ENCODE data around the gene GFRA3. TPM values are rescaled to one million over a fixed set of nuclear protein-coding genes. Genes with fewer than 3 reads are reported as not detected.
A peak's percentile ranks its signal among the peaks of the same experiment; 100 is the strongest.

GFRA3 gene
- total RNA-seq, 6 experiments from 2014 or later: 0.17 TPM; not detected in 5

DNA sequence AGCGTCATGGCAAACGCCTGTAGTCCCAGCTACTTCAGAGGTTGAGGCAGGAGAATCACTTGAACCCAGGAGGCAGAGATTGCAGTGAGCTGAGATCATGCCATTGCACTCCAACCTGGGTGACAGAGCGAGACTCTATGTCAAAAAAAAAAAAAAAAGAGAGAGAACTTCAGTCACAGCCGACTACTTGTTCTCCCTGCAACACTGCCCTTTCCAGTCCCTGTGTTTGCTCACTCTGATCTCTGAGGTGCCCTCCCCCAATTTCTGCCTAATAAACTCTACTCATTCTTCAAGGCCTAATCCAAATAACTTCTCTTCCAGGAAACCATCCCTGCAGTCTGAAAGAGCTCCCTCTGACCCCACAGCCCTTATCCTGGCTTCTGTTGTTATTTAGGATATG, 28.1 kb downstream of the GFRA3 start:
- Histone ChIP-seq H3K4me1 (peaks cover 0 to 11% (median 2%) of the 10 kb centered on the region in 4 donors), H3K4me3 (no peak overlapping the region), H3K36me3 (no peaks in the 10 kb centered on the region), H3K27ac (no peak overlapping the region), H3K9me3 (no peaks in the 10 kb centered on the region), H3K27me3 (no peaks in the 10 kb centered on the region)
- ATAC-seq (no peak), DNase-seq (no peak)
- no peak for TF ChIP-seq POLR2A (IDR thresholded peaks at IDR 0.05)
- TF ChIP-seq, protein P1, sequence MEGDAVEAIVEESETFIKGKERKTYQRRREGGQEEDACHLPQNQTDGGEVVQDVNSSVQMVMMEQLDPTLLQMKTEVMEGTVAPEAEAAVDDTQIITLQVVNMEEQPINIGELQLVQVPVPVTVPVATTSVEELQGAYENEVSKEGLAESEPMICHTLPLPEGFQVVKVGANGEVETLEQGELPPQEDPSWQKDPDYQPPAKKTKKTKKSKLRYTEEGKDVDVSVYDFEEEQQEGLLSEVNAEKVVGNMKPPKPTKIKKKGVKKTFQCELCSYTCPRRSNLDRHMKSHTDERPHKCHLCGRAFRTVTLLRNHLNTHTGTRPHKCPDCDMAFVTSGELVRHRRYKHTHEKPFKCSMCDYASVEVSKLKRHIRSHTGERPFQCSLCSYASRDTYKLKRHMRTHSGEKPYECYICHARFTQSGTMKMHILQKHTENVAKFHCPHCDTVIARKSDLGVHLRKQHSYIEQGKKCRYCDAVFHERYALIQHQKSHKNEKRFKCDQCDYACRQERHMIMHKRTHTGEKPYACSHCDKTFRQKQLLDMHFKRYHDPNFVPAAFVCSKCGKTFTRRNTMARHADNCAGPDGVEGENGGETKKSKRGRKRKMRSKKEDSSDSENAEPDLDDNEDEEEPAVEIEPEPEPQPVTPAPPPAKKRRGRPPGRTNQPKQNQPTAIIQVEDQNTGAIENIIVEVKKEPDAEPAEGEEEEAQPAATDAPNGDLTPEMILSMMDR (IDR thresholded peaks at IDR 0.05): no peak
- WGBS (ENCODE audit: insufficient coverage, low coverage, low lambda C conversion rate, missing lambda C conversion rate): 93% methylated on average over 3 of the region's 4 CpGs
- intact Hi-C loops (cut with DNase I): no loop called here

DNA sequence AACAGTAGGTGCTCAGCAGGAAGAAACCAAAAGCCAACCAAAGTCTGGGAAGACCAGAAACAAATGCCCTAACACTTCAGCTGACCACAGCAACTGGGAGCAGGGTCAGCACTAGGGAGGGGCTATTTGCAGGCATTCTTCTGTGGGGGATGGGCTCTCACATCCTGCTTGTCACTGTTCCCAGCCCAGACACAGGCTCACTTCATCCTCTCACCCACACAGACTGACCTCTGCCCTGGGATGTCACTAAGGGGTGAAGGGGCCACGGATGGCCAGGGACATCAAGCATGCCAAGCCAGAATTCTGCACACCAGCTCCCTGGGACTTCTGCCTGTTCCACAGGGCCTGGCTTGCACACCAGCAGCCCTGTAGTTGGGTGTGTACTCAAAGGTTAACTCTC, 28.7 kb downstream of the GFRA3 start:
- no peaks in the 10 kb centered on the region for H3K9me3 ChIP-seq
- WGBS (ENCODE audit: insufficient coverage, low coverage, low lambda C conversion rate, missing lambda C conversion rate): 0% methylated on average over 1 of the region's 1 CpG
- H3K27ac ChIP-seq: no peak overlapping the region
- no peaks in the 10 kb centered on the region for H3K27me3 ChIP-seq
- intact Hi-C loops (cut with DNase I): no loop called here
- no peaks in the 10 kb centered on the region for H3K36me3 ChIP-seq
- TF ChIP-seq POLR2A (IDR thresholded peaks at IDR 0.05): no peak
- TF ChIP-seq, protein P1 (IDR thresholded peaks at IDR 0.05): no peak
- ATAC-seq (peak in 2 of 4 donors; percentile 6 to 56), DNase-seq (peak in 2 of 3 donors; percentile 20 to 53)
- H3K4me3 ChIP-seq: no peak overlapping the region
- H3K4me1 ChIP-seq: peaks cover 0 to 12% (median 3%) of the 10 kb centered on the region in 4 donors

DNA sequence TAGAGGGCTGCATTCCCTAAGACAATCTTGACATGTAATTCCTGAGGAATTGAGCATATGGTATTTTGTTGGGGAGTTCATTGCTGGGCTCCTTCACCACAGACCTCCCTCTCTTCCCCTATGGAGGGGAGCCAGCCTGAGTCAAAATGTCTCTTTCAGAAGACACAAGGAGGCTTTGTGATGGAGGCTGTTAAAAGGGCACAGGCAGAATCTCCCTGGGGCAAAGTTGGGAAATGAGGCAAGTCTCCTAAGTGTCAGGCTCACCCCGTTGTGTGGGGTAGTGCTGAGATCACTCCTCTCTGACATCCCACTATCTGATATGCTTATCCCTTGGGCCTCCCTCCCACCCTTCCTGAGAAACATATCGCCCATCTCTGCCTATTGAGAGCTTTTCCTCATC, 30.6 kb downstream of the GFRA3 start:
- intact Hi-C loops (cut with DNase I): no loop called here
- peaks cover 0 to 12% (median 3%) of the 10 kb centered on the region in 4 donors for H3K4me1 ChIP-seq
- TF ChIP-seq, protein P1 (IDR thresholded peaks at IDR 0.05): no peak
- TF ChIP-seq POLR2A (IDR thresholded peaks at IDR 0.05): no peak
- no peak overlapping the region for H3K27ac ChIP-seq
- H3K9me3 ChIP-seq: no peaks in the 10 kb centered on the region
- no peaks in the 10 kb centered on the region for H3K27me3 ChIP-seq
- ATAC-seq: no peak
- no peaks in the 10 kb centered on the region for H3K36me3 ChIP-seq
- no peak overlapping the region for H3K4me3 ChIP-seq
- WGBS (ENCODE audit: insufficient coverage, low coverage, low lambda C conversion rate, missing lambda C conversion rate): 83% methylated on average over 1 of the region's 2 CpGs
- no peak for DNase-seq

DNA sequence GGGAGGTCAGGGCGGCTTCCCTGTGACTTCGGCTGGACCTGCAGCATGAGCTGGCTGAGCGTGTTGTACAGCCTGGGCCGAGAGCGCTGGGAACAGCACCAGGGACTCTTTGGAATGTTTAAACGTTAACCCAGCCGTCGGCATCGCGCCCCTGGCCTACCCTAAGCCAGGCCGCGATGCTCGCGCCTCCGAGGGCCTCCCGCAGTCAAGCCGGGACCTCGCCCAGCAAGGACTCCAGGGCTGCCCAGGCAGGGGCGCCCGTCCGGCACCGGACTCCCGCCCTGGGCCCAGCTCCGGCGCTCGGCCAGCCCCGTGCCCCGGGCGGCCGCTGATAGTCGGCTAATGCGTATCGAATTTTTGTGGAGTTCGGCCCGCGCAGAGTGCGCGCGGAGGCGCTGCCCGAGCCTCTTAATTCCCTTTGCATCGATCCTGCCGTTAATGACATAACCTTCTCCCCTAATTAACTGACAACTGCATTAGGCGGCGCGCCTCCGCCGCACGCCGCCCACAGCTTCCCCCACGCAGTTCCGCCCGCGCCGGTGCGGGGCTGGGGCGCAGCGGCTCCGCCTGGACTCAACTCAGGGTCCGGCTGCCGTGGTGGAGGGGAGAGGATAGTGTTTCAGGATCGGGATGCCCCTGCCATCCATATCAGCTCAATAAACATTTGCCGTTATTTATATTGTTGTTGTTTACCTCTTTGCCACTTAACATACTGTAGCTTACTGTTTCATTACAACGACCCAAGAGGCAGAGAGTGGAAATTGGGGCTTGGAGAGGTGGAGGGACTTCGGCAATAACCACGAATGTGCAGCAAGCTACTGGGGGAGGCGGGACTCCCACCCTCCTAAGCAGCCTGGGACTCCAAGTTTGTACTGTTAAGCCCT, 32.5 kb downstream of the GFRA3 start:
- DNase-seq (peak; percentile 72 to 77 (median 74)), ATAC-seq (peak; percentile 93 to 96 (median 94))
- H3K27me3 ChIP-seq: no peaks in the 10 kb centered on the region
- peaks cover 0 to 12% (median 3%) of the 10 kb centered on the region in 4 donors for H3K4me1 ChIP-seq
- H3K9me3 ChIP-seq: no peaks in the 10 kb centered on the region
- no peak for TF ChIP-seq POLR2A (IDR thresholded peaks at IDR 0.05)
- TF ChIP-seq, protein P1 (IDR thresholded peaks at IDR 0.05): no peak
- 10% methylated on average over 16 of the region's 67 CpGs for WGBS (ENCODE audit: insufficient coverage, low coverage, low lambda C conversion rate, missing lambda C conversion rate)
- no peak overlapping the region for H3K27ac ChIP-seq
- intact Hi-C loops (cut with DNase I): no loop called here
- H3K4me3 ChIP-seq: peak overlapping the region; percentile 46 to 53 (median 50)
- no peaks in the 10 kb centered on the region for H3K36me3 ChIP-seq

All from right lobe of liver (tissue), 6 donors.